GM06990 (cell line): ENCODE data around the gene OR2V2.
A peak's percentile ranks its signal among the peaks of the same experiment; 100 is the strongest.
"Not testable (repeated sequence)": the region's sequence is repeated elsewhere in the genome, so short reads cannot be mapped to it uniquely, and the experiment has no call there.

ENCODE experiments used
- DNase-seq: peaks from one replicate; pipeline ENCODE4 v3.0.0-alpha.2; 2011; ENCODE audit not compliant: insufficient read length; ENCODE audit errors: extremely low read depth
- H3K27me3 ChIP-seq: replicated peaks from 2 replicates; pipeline ENCODE4 v1.6.0; 2011; ENCODE audit warnings: low read length; ENCODE audit not compliant: control insufficient read depth, insufficient read depth
- H3K36me3 ChIP-seq: 2 replicates; pipeline ENCODE4 v1.5.1; 2011; ENCODE audit warnings: low read length; ENCODE audit not compliant: control insufficient read depth, insufficient read depth
- H3K4me3 ChIP-seq: replicated peaks from 2 replicates; pipeline ENCODE4 v1.5.1; 2011; ENCODE audit warnings: low read depth, mild to moderate bottlenecking, control low read depth, low read length
- CTCF ChIP-seq: IDR thresholded peaks from 2 replicates; pipeline ENCODE4 v1.5.1; 2011; ENCODE audit warnings: low read length, control low read depth, mild to moderate bottlenecking, inconsistent platforms; ENCODE audit not compliant: insufficient read depth, poor library complexity, severe bottlenecking

OR2V2 gene

GRCh38 chr5:181146927-181147636 lies at the start of gene OR2V2:
Gene OR2V2, plus strand, starts transcription at chr5:181147586. Its CDS starts 7,357 bp downstream, at chr5:181154943.
- not testable (repeated sequence) for H3K4me3 ChIP-seq, H3K36me3 ChIP-seq, H3K27me3 ChIP-seq, DNase-seq

GRCh38 chr5:181097759-181098491 lies 49.5 kb upstream of the OR2V2 start:
- H3K36me3 ChIP-seq, H3K27me3 ChIP-seq, DNase-seq, H3K4me3 ChIP-seq: not testable (repeated sequence)

GRCh38 chr5:181098762-181099601 lies 48.4 kb upstream of the OR2V2 start:
- no peak for DNase-seq
- no peak for TF ChIP-seq CTCF
- Histone ChIP-seq H3K36me3 (no peaks in the 10 kb centered on the region), H3K27me3 (0 out of 2 replicates have a peak, but pooled peaks cover 1% of the 10 kb centered on the region), H3K4me3 (no peak overlapping the region)

- H3K27me3 ChIP-seq: 0 out of 2 replicates have a peak, but pooled peaks cover 1% of the 10 kb centered on the region
- H3K36me3 ChIP-seq: no peaks in the 10 kb centered on the region
- no peak for TF ChIP-seq CTCF
- DNase-seq: no peak
- no peak overlapping the region for H3K4me3 ChIP-seq
Observed at GRCh38 chr5:181099602-181100086, 47.7 kb upstream of the OR2V2 start.

DNA sequence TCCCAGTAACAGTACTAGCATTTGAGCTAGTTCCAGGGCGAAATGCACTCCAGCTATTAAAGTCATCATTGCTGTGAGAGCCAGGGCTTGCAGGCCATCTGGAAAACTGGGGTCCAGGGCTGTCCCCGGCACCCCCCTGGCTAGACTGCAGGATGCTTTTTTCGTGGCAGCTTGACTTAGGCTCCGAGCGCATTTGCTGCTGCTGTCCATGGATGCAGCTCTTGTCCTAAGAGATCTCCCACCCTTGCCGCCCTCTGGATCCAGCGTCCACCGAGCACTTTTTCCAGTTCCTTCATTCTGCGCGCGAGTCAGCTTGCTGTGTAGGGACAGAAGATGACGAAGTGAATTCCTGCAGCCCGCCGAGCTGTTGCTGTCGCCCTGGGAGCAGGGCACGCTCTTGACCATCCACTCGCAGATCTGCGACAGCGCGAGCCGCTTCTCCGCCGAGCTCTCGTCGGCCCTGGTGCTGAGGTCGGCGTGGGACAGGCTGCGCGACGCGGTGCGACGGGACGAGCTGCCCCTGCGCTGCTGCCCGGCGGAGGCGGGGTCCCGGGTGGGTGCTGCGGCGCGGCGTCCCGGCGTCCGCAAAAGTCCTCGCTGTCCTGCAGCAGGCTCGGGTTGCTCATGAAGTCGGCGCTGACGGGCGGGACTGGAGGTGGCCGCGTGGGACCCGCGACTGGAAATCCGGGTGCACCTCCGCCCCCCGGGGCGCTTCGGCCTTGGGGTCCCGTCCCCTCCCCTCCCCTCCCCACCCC lies 47.1 kb upstream of the OR2V2 start:
- TF ChIP-seq CTCF: no peak
- Histone ChIP-seq H3K27me3 (0 out of 2 replicates have a peak, but pooled peaks cover 1% of the 10 kb centered on the region), H3K36me3 (no peaks in the 10 kb centered on the region), H3K4me3 (no peak overlapping the region)
- peak; percentile 32 for DNase-seq

DNA sequence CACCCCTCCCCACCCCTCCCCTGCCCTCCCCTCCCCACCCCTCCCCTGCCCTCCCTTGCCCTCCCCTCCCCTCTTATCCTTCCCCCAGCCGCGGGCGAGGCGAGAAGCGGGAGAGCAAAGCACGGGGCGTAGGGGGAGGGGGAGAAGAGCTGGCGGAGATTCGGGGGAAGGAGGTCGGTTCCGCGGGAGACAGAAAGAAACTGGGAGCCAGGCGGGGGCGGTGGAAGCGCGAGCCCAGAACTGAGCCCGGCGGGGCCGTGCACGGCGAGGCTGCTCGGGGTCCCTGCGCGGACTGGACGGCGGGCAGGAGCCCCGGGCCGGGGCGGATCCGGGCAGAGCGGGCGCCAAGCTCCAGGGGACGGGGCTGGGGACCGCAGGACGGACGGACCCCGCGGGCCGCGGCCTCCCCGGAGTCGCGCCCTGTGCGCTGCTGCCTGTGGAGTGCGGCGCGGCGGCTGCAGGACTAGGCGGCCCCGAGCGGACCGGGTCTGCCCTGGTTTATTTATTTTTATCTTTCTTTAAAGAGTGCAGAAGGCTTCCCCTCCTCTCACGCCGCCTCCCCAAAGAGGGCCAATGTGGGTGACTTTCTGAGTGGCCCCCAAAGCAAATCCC lies 46.2 kb upstream of the OR2V2 start:
- H3K4me3 ChIP-seq, DNase-seq, H3K27me3 ChIP-seq, H3K36me3 ChIP-seq: not testable (repeated sequence)

DNA sequence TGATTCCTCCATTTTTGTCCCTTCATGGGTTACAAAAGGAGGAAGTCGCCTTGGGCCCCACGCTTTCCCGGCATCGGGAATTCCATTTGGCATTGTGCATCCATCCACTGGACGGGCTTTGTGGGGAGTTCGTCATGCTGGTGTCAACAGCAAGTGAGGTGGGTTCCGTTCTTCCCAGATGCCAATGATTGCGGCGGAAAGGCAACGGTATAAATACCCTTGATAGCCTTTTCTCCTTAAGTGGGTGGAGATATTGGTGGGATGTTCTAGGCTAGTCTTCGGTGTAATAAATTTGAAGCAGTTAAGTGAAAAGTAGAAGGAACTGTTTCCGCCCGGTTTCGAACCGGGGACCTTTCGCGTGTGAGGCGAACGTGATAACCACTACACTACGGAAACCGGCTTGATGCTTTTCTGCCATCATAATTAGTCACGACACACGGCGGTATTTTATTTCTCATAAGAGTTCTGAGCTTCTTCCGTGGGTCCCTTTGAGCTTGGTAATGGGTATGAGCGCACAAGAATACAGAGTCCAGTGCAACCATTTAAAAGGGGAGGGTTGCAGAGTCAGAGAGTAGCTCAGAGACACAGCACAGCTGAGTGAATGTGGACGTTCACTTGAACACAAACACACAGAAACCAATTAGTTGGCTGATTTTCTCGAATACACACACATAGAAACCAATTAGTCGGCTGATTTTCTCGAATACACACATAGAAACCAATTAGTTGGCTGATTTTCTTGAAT lies 45.3 kb upstream of the OR2V2 start:
- H3K27me3 ChIP-seq, DNase-seq, H3K36me3 ChIP-seq, H3K4me3 ChIP-seq: not testable (repeated sequence)

GRCh38 chr5:181104259-181104568 lies 43.2 kb upstream of the OR2V2 start:
- DNase-seq, H3K27me3 ChIP-seq, H3K36me3 ChIP-seq, H3K4me3 ChIP-seq: not testable (repeated sequence)

DNA sequence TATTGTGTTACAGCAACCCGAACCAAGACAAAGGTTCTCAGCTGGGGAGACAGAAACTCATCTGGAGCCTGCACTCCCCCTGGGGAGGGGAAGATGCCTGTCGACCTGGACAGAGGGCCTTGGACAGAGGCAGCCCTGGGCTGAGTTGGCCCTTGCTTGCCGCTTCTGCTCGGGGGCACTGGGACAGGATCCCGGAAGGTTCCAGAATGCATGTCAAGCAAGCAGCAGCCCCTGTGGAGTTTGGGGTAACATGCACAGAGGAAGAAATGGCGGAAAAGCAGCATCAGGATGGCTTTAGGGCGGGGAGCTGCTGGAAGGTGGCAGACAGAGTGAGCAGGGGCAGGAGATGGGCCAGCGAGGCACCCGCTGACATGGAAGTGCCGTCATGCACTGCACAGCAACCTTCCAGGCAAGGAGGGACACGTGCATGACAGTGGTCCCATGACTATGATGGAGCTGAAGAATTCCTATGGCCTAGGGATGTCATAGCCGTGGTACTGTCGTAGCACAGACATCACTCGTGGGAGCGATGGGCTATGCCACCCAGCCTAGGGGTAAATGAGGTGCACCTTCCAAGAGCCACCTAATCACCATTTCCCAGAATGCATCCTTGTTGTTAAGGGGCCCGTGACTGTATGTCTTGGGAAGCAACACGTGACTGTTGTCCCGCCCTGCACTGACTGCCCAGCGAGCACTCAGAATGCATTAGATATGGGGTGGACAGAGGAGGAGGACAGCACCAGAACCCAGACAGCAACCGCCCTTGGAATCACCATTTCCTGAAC lies 42.6 kb upstream of the OR2V2 start:
- not testable (repeated sequence) for H3K4me3 ChIP-seq, H3K27me3 ChIP-seq

More for the DNA sequence above, 42.6 kb upstream of the OR2V2 start:
- H3K36me3 ChIP-seq, DNase-seq: not testable (repeated sequence)
